H1 (cell line): ENCODE results near the gene CNOT1. TPM values are rescaled to one million over a fixed set of nuclear protein-coding genes. Genes with fewer than 3 reads are reported as not detected.

Experiments
- CTCF ChIA-PET: fragments of 300-600 bp; sonication (Branson Sonifier 250); formaldehyde crosslinking; loops from one replicate; lab custom pipeline; 2021; ENCODE audit not compliant: partially characterized antibody; lab: Charles Lee
- POLR2A ChIA-PET: fragments of 300-600 bp; sonication (Branson Sonifier 250); formaldehyde crosslinking; loops from one replicate; lab custom pipeline; 2021; ENCODE audit warnings: inconsistent platforms; ENCODE audit not compliant: partially characterized antibody; lab: Charles Lee
- DNase-seq, 2 experiments: peaks; one replicate each; pipeline versions ENCODE4 v3.0.0 to v3.0.0-alpha.2; 2010 to 2022; ENCODE audit warnings: low spot score in 2 of 2, low read depth in 1 of 2, mixed read lengths in 1 of 2
- FAIRE-seq: peaks from 2 replicates; lab custom pipeline; 2011; peaks lifted over from hg19 to GRCh38; lab: Jason Lieb, UNC
- H2AFZ ChIP-seq: 2 replicates; pipeline ENCODE4 v1.8.1; 2012; ENCODE audit warnings: low read length, inconsistent platforms
- H2AK5ac ChIP-seq: 2 replicates; pipeline ENCODE4 v1.6.1; 2013; ENCODE audit warnings: low read depth, low read length
- H2BK120ac ChIP-seq: replicated peaks from 2 replicates; pipeline ENCODE3; 2013; ENCODE audit warnings: low read depth, low read length, inconsistent platforms
- H2BK12ac ChIP-seq: 2 replicates; pipeline ENCODE4 v1.6.1; 2013; ENCODE audit warnings: low read depth, low read length
- H2BK15ac ChIP-seq: 2 replicates; pipeline ENCODE4 v1.6.1; 2013; ENCODE audit warnings: low read length
- H2BK20ac ChIP-seq: 2 replicates; pipeline ENCODE4 v1.6.1; 2013; ENCODE audit warnings: low read length
- H2BK5ac ChIP-seq: 2 replicates; pipeline ENCODE4 v1.6.1; 2013; ENCODE audit warnings: low read depth, low read length
- H3K14ac ChIP-seq: 2 replicates; pipeline ENCODE4 v1.6.1; 2013; ENCODE audit warnings: inconsistent platforms; ENCODE audit not compliant: insufficient read length
- H3K18ac ChIP-seq: 2 replicates; pipeline ENCODE4 v1.6.1; 2013; ENCODE audit warnings: low read length; ENCODE audit errors: extremely low read depth
- H3K23ac ChIP-seq: 2 replicates; pipeline ENCODE4 v1.6.1; 2013; ENCODE audit warnings: inconsistent platforms; ENCODE audit not compliant: insufficient read length
- H3K23me2 ChIP-seq: 2 replicates; pipeline ENCODE4 v1.6.1; 2013; ENCODE audit warnings: low read depth, low read length
- H3K27ac ChIP-seq: 2 replicates; pipeline ENCODE4 v1.6.1; 2011; ENCODE audit warnings: low read depth, low read length, inconsistent platforms
- H3K27me3 ChIP-seq, 4 experiments: replicated peaks in 1 of 4; 1 replicate in 1 of 4; 2 replicates in 3 of 4; pipeline versions ENCODE4 v1.6.1 to v1.8.1; 2011 to 2013; ENCODE audit warnings: low read length in 3 of 4, mild to moderate bottlenecking in 3 of 4, inconsistent platforms in 2 of 4, mixed read lengths in 2 of 4, moderate library complexity in 1 of 4; ENCODE audit not compliant: control insufficient read depth in 3 of 4, insufficient read depth in 3 of 4; ENCODE audit errors: extremely low read depth in 1 of 4
- H3K36me3 ChIP-seq, 4 experiments: 2 replicates each; pipeline versions ENCODE4 v1.6.1 to v1.8.1; 2011 to 2013; ENCODE audit warnings: mild to moderate bottlenecking in 4 of 4, low read length in 3 of 4, moderate library complexity in 2 of 4, control low read depth in 1 of 4, inconsistent platforms in 1 of 4; ENCODE audit not compliant: insufficient read depth in 4 of 4, control insufficient read depth in 2 of 4
- H3K4ac ChIP-seq: replicated peaks from 2 replicates; pipeline ENCODE3; 2013; ENCODE audit warnings: low read length, low read depth, mixed read lengths, inconsistent platforms; ENCODE audit not compliant: insufficient read length
- H3K4me1 ChIP-seq, 4 experiments: replicated peaks in 1 of 4; 1 replicate in 1 of 4; 2 replicates in 3 of 4; pipeline versions ENCODE4 v1.6.1 to v1.8.1; 2011 to 2013; ENCODE audit warnings: low read length in 3 of 4, inconsistent platforms in 2 of 4, mixed read lengths in 1 of 4; ENCODE audit not compliant: insufficient read depth in 4 of 4, control insufficient read depth in 3 of 4
- H3K4me2 ChIP-seq, 2 experiments: 2 replicates each; pipeline versions ENCODE4 v1.6.1 to v1.8.1; 2011 to 2013; ENCODE audit warnings: low read depth in 2 of 2, low read length in 2 of 2, control low read depth in 1 of 2, inconsistent platforms in 1 of 2, mild to moderate bottlenecking in 1 of 2; ENCODE audit not compliant: insufficient read depth in 1 of 2
- H3K4me3 ChIP-seq, 4 experiments: fragments of 200-600, 300-600 bp in 1 of 4; sonication (generic), shearing (Covaris generic), sonication (Bioruptor Twin) in 1 of 4; 2 replicates each; pipeline versions ENCODE4 v1.5.1 to v1.8.1; 2011 to 2016; ENCODE audit warnings: low read length in 4 of 4, low read depth in 3 of 4, control low read depth in 2 of 4, inconsistent platforms in 2 of 4, mild to moderate bottlenecking in 2 of 4, mixed read lengths in 1 of 4, moderate library complexity in 1 of 4; ENCODE audit not compliant: insufficient read depth in 2 of 4; ENCODE audit errors: extremely low read depth in 1 of 4
- H3K56ac ChIP-seq: replicated peaks from 2 replicates; pipeline ENCODE3; 2013; ENCODE audit warnings: low read depth, mild to moderate bottlenecking, mixed read lengths, low read length, inconsistent platforms; ENCODE audit not compliant: insufficient read length
- H3K79me1 ChIP-seq: 2 replicates; pipeline ENCODE4 v1.6.1; 2013; ENCODE audit warnings: low read depth, low read length, control low read depth
- H3K79me2 ChIP-seq, 2 experiments: 2 replicates each; pipeline versions ENCODE4 v1.6.1 to v1.8.1; 2012 to 2013; ENCODE audit warnings: low read length in 2 of 2, mild to moderate bottlenecking in 2 of 2, inconsistent platforms in 1 of 2; ENCODE audit not compliant: insufficient read depth in 2 of 2, control insufficient read depth in 1 of 2
- H3K9ac ChIP-seq, 4 experiments: replicated peaks in 1 of 4; 1 replicate in 1 of 4; 2 replicates in 3 of 4; pipeline versions ENCODE4 v1.6.1 to v1.8.1; 2011 to 2013; ENCODE audit warnings: low read depth in 3 of 4, low read length in 3 of 4, control low read depth in 2 of 4, mild to moderate bottlenecking in 2 of 4, moderate library complexity in 2 of 4, inconsistent platforms in 1 of 4; ENCODE audit errors: extremely low read depth in 1 of 4
- H3K9me3 ChIP-seq, 2 experiments: 2 replicates each; pipeline versions ENCODE4 v1.6.1 to v1.8.1; 2012 to 2013; ENCODE audit warnings: mild to moderate bottlenecking in 2 of 2, moderate library complexity in 2 of 2, control low read depth in 1 of 2, inconsistent platforms in 1 of 2, low read depth in 1 of 2, low read length in 1 of 2, mixed read lengths in 1 of 2; ENCODE audit not compliant: insufficient read depth in 2 of 2
- H4K20me1 ChIP-seq, 2 experiments: replicated peaks in 1 of 2; 2 replicates each; pipeline versions ENCODE3 to v1.8.1; 2011 to 2013; ENCODE audit warnings: inconsistent platforms in 2 of 2, low read length in 2 of 2, mild to moderate bottlenecking in 1 of 2; ENCODE audit not compliant: insufficient read depth in 2 of 2, control insufficient read depth in 1 of 2
- H4K5ac ChIP-seq: 2 replicates; pipeline ENCODE4 v1.6.1; 2013; ENCODE audit warnings: low read length, low read depth, mixed read lengths, inconsistent platforms; ENCODE audit not compliant: insufficient read length
- H4K8ac ChIP-seq: 2 replicates; pipeline ENCODE4 v1.8.0; 2013; ENCODE audit warnings: mild to moderate bottlenecking, moderate library complexity, low read length, inconsistent platforms; ENCODE audit not compliant: insufficient read depth; ENCODE audit errors: extremely low read depth
- H4K91ac ChIP-seq: replicated peaks from 2 replicates; pipeline ENCODE3; 2013; ENCODE audit warnings: low read length, mixed read lengths, inconsistent platforms; ENCODE audit not compliant: insufficient read length
- EZH2 ChIP-seq: fragments of 200-600 bp; sonication (generic); IDR thresholded peaks from 2 replicates; pipeline ENCODE4 v1.7.1; 2012; ENCODE audit warnings: low read depth, mild to moderate bottlenecking, moderate library complexity, low read length, inconsistent platforms; ENCODE audit not compliant: severe bottlenecking
- GTF2F1 ChIP-seq: IDR thresholded peaks from 2 replicates; pipeline ENCODE4 v1.6.1; 2012; ENCODE audit warnings: low read depth, low read length, improper control_type of control experiment, borderline replicate concordance
- HDAC2 ChIP-seq, 2 experiments: fragments of 300-600 bp in 1 of 2; sonication (generic) in 1 of 2; IDR thresholded peaks; 2 replicates each; pipeline ENCODE4 v1.6.1; 2011 to 2012; ENCODE audit warnings: low read depth in 2 of 2, low read length in 2 of 2, mild to moderate bottlenecking in 2 of 2, moderate library complexity in 2 of 2, borderline replicate concordance in 1 of 2, inconsistent platforms in 1 of 2
- MAFK ChIP-seq: IDR thresholded peaks from 2 replicates; pipeline ENCODE4 v1.6.1; 2012; ENCODE audit warnings: low read depth, mild to moderate bottlenecking, improper control_type of control experiment, low read length
- NRF1 ChIP-seq: IDR thresholded peaks from 2 replicates; pipeline ENCODE4 v1.6.1; 2011; ENCODE audit warnings: mild to moderate bottlenecking, low read depth, low read length, improper control_type of control experiment
- POU5F1 ChIP-seq: IDR thresholded peaks from 2 replicates; pipeline ENCODE4 v1.6.1; 2011; ENCODE audit warnings: low read depth, mild to moderate bottlenecking, low read length, moderate library complexity
- RBBP5 ChIP-seq: IDR thresholded peaks from 2 replicates; pipeline ENCODE4 v1.7.1; 2012; ENCODE audit warnings: low read depth, mild to moderate bottlenecking, inconsistent platforms, low read length, moderate library complexity, borderline replicate concordance
- SP4 ChIP-seq: IDR thresholded peaks from 2 replicates; pipeline ENCODE4 v1.6.1; 2012; ENCODE audit warnings: low read length, inconsistent platforms
- TAF7 ChIP-seq: optimal IDR thresholded peaks from 2 replicates; pipeline ENCODE3; 2011; ENCODE audit warnings: low read depth, mild to moderate bottlenecking, inconsistent platforms, low read length, moderate library complexity, borderline replicate concordance
- YY1 ChIP-seq: IDR thresholded peaks from 2 replicates; pipeline ENCODE4 v1.6.1; 2011; ENCODE audit warnings: low read depth, mild to moderate bottlenecking, low read length
- WGBS, 2 experiments: shearing (Covaris generic) in 1 of 2; methylation state at CpG; one replicate each; pipeline versions ENCODE4 v1.1.6 to v1.1.7; 2013 to 2015; ENCODE audit warnings: low lambda C conversion rate in 2 of 2, mixed read lengths in 2 of 2, inconsistent platforms in 1 of 2, low coverage in 1 of 2, missing lambda C conversion rate in 1 of 2; ENCODE audit not compliant: insufficient replicate concordance in 2 of 2, insufficient coverage in 1 of 2, insufficient read length in 1 of 2; ENCODE audit errors: extremely low coverage in 1 of 2, missing lambda C conversion rate in 1 of 2; 5-methylcytosine and 5-hydroxymethylcytosine counted together
- polyA plus RNA-seq, 7 experiments: library from polyadenylated mRNA; depleted of rRNA in 3 of 7; stranded (reverse) in 5 of 7; unstranded in 2 of 7; fragments of >200 nt in 5 of 7; fragments of 200-250 nt in 2 of 7; gene quantifications; 1 replicate in 5 of 7; 2 replicates in 1 of 7; 4 replicates in 1 of 7; pipeline versions ENCODE4 v1.2.1 to v1.2.3, GENCODE V29; 2011 to 2013; ENCODE audit warnings: missing spikeins in 2 of 7, mixed read lengths in 2 of 7
- total RNA-seq: library from RNA; stranded (reverse); fragmentation: NEBNext Ultra II Directional; extraction: Animal tissue kit (Norgen Biotek cat#: 25700); gene quantifications from 2 replicates; pipeline ENCODE4 v1.2.1, GENCODE V29; 2021
- TF ChIP-seq, protein P1 (sequence below): IDR thresholded peaks from 2 replicates; pipeline ENCODE4 v1.6.1; 2011; ENCODE audit warnings: low read depth, mild to moderate bottlenecking, low read length; ENCODE audit not compliant: insufficient read depth

Gene CNOT1
- total and polyA plus RNA-seq, 2 of the 8 experiments (the other 6 are each of a cell fraction or from before 2014, with no cell fraction given) = 306 to 319 TPM

DNA sequence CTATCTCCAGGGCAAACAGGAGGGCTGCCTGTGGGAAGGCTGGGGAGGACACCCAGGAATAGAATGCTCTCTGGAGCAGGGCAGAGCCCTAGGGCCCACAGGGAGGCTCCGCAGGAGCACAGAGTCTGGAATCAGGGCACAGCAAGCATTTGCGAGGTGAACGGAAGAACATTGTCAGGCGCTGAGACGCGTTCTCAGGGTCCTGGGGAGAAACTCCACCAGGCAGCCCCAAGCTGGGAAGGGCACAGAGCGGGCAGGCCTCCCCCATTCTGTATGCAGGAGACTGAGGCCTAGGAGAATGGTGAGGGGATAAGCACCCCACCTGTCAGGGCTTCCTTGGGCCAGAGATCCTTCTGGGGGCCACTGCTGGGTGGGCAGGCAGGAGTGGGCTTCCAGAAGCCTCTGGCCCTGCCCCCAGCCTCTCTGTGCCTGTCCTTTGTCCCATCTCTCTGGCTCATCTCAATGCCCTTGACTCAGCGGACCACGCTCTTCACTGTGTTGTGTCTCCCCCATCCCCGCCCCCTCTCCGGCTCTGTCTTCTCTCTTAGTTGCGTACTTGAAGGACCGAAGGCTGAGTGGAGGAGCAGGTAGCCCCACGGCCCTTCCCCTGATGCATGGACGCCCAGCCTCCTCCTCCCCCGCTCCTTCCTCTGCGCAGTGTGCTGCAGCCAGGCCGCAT is 119.4 kb downstream of the CNOT1 start:
- no peak overlapping the region for H3K14ac ChIP-seq
- peaks cover 4 to 6% of the 10 kb centered on the region in 2 experiments for H4K20me1 ChIP-seq
- no peak overlapping the region for H3K18ac ChIP-seq
- no peak overlapping the region for H2AFZ ChIP-seq
- 0 out of 8 replicates have a peak, but pooled peaks cover 0 to 5% (median 0%) of the 10 kb centered on the region in 4 experiments for H3K36me3 ChIP-seq
- no peak overlapping the region for H3K23ac ChIP-seq
- H2BK15ac ChIP-seq = no peak overlapping the region
- H3K27me3 ChIP-seq = no peaks in the 10 kb centered on the region
- H2BK12ac ChIP-seq = no peak overlapping the region
- no peak overlapping the region for H3K27ac ChIP-seq
- no peaks in the 10 kb centered on the region; the same call in 1 of the 2 replicates for H3K79me1 ChIP-seq
- H3K79me2 ChIP-seq = peaks cover 0 to 11% of the 10 kb centered on the region in 2 experiments; a peak in 2 of 4 replicates
- no peak overlapping the region for H3K56ac ChIP-seq
- H4K8ac ChIP-seq = no peak overlapping the region
- H4K5ac ChIP-seq = no peak overlapping the region
- FAIRE-seq = no peak
- H2BK120ac ChIP-seq = no peak overlapping the region
- CTCF ChIA-PET = interaction anchor here (0.8 to 2.5 kb wide), 7 partner anchors 10 to 246 kb away, joined by 3 to 8 read pairs (median 3); partner anchors contain the start of gene NDRG4
- H2AK5ac ChIP-seq = no peak overlapping the region
- peaks cover 0 to 6% (median under 1%) of the 10 kb centered on the region in 4 experiments; a peak in 2 of 7 replicates for H3K4me1 ChIP-seq
- no peak overlapping the region for H3K4me2 ChIP-seq
- H3K9me3 ChIP-seq = no peaks in the 10 kb centered on the region
- POLR2A ChIA-PET = interaction anchor here (0.9 kb wide), 1 partner anchor 8 kb away, joined by 3 read pairs; no protein-coding TSS in a partner anchor
- no peak overlapping the region for H4K91ac ChIP-seq
- DNase-seq = peak in 1 of 2 experiments; percentile 41
- WGBS, 2 experiments = 85% methylated on average over 14 of the region's 18 CpGs; no CpG with 5 or more reads in 1 of the 2 experiments
- H2BK20ac ChIP-seq = no peak overlapping the region
- no peak overlapping the region for H3K4me3 ChIP-seq
- H2BK5ac ChIP-seq = no peak overlapping the region
- H3K9ac ChIP-seq = no peak overlapping the region
- no peaks in the 10 kb centered on the region for H3K23me2 ChIP-seq
- H3K4ac ChIP-seq = no peak overlapping the region
- TF ChIP-seq YY1 (no peak), TAF7 (no peak), RBBP5 (no peak), HDAC2 (IDR thresholded peaks at IDR 0.05; ENCODE audit: borderline replicate concordance in 1 of 2, low read depth in 2 of 2, low read length in 2 of 2) (no peak), POU5F1 (no peak), EZH2 (no peak), NRF1 (no peak), GTF2F1 (no peak), MAFK (no peak), SP4 (no peak)
- TF ChIP-seq, protein P1, sequence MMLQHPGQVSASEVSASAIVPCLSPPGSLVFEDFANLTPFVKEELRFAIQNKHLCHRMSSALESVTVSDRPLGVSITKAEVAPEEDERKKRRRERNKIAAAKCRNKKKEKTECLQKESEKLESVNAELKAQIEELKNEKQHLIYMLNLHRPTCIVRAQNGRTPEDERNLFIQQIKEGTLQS = no peak
